Duodenal mucosa (tissue), 2 donors: ENCODE data around the gene FXYD5.

Experiments
- H3K27ac ChIP-seq: one replicate; pipeline ENCODE4 v1.7.0; 2013; ENCODE audit warnings: low read depth, low read length
- H3K27me3 ChIP-seq, 2 donors: one replicate each; pipeline ENCODE4 v1.7.0; 2013; ENCODE audit warnings: low read length in 2 of 2, control low read depth in 1 of 2; ENCODE audit not compliant: insufficient read depth in 2 of 2, control insufficient read depth in 1 of 2
- H3K36me3 ChIP-seq, 2 donors: one replicate each; pipeline ENCODE4 v1.7.0; 2013; ENCODE audit warnings: low read length in 2 of 2, control low read depth in 1 of 2; ENCODE audit not compliant: insufficient read depth in 2 of 2, control insufficient read depth in 1 of 2
- H3K4me1 ChIP-seq, 2 donors: one replicate each; pipeline ENCODE4 v1.7.0; 2013; ENCODE audit warnings: low read length in 2 of 2, control low read depth in 1 of 2; ENCODE audit not compliant: insufficient read depth in 2 of 2, control insufficient read depth in 1 of 2
- H3K4me3 ChIP-seq, 2 donors: one replicate each; pipeline ENCODE4 v1.7.0; 2013; ENCODE audit warnings: low read length in 2 of 2, low read depth in 1 of 2
- H3K9ac ChIP-seq, 2 donors: one replicate each; pipeline ENCODE4 v1.7.0; 2013; ENCODE audit warnings: low read length in 2 of 2, low read depth in 1 of 2
- H3K9me3 ChIP-seq, 2 donors: one replicate each; pipeline ENCODE4 v1.7.0; 2013; ENCODE audit warnings: low read length in 2 of 2, control low read depth in 1 of 2; ENCODE audit not compliant: control insufficient read depth in 1 of 2

FXYD5 gene

GRCh38 chr19:35212241-35212640, 57.7 kb downstream of the FXYD5 start:
- Histone ChIP-seq H3K27ac (no peak overlapping the region), H3K4me1 (peaks cover 19 to 26% of the 10 kb centered on the region in 2 donors), H3K9ac (no peak overlapping the region), H3K36me3 (no peaks in the 10 kb centered on the region), H3K27me3 (no peaks in the 10 kb centered on the region), H3K4me3 (no peak overlapping the region), H3K9me3 (peaks cover 0 to under 1% of the 10 kb centered on the region in 2 donors)

GRCh38 chr19:35213663-35214632, 59.4 kb downstream of the FXYD5 start:
- Histone ChIP-seq H3K4me3 (no peak overlapping the region), H3K27me3 (no peaks in the 10 kb centered on the region), H3K9me3 (peaks cover 4 to 5% of the 10 kb centered on the region in 2 donors), H3K4me1 (peaks cover 19 to 26% of the 10 kb centered on the region in 2 donors), H3K36me3 (no peaks in the 10 kb centered on the region), H3K27ac (peak overlapping the region; percentile 61), H3K9ac (peak overlapping the region; percentile 1 to 30)

GRCh38 chr19:35214766-35215422, 60.4 kb downstream of the FXYD5 start:
- Histone ChIP-seq H3K27me3 (no peaks in the 10 kb centered on the region), H3K9ac (no peak overlapping the region), H3K4me3 (no peak overlapping the region), H3K4me1 (peaks cover 19 to 26% of the 10 kb centered on the region in 2 donors), H3K9me3 (peaks cover 4 to 5% of the 10 kb centered on the region in 2 donors), H3K27ac (no peak overlapping the region), H3K36me3 (no peaks in the 10 kb centered on the region)

- Histone ChIP-seq H3K4me3 (no peak overlapping the region), H3K36me3 (no peaks in the 10 kb centered on the region), H3K4me1 (peaks cover 23 to 36% of the 10 kb centered on the region in 2 donors), H3K27ac (no peak overlapping the region), H3K27me3 (no peaks in the 10 kb centered on the region), H3K9me3 (peaks cover 4 to 5% of the 10 kb centered on the region in 2 donors), H3K9ac (no peak overlapping the region)
Observed at GRCh38 chr19:35216016-35216832, 61.7 kb downstream of the FXYD5 start.

GRCh38 chr19:35216833-35217648, 62.5 kb downstream of the FXYD5 start:
- no peaks in the 10 kb centered on the region for H3K36me3 ChIP-seq
- peaks cover 4 to 5% of the 10 kb centered on the region in 2 donors for H3K9me3 ChIP-seq
- no peak overlapping the region for H3K4me3 ChIP-seq
- peaks cover 22 to 28% of the 10 kb centered on the region in 2 donors for H3K4me1 ChIP-seq
- H3K27me3 ChIP-seq = no peaks in the 10 kb centered on the region
- H3K9ac ChIP-seq = no peak overlapping the region
- no peak overlapping the region for H3K27ac ChIP-seq

GRCh38 chr19:35217649-35217990, 63.1 kb downstream of the FXYD5 start:
- Histone ChIP-seq H3K36me3 (no peaks in the 10 kb centered on the region), H3K9ac (no peak overlapping the region), H3K4me3 (no peak overlapping the region), H3K27ac (no peak overlapping the region), H3K9me3 (peaks cover 4 to 5% of the 10 kb centered on the region in 2 donors), H3K27me3 (no peaks in the 10 kb centered on the region), H3K4me1 (peaks cover 19 to 25% of the 10 kb centered on the region in 2 donors)

- Histone ChIP-seq H3K36me3 (no peaks in the 10 kb centered on the region), H3K27me3 (no peaks in the 10 kb centered on the region), H3K9me3 (peaks cover 4 to 5% of the 10 kb centered on the region in 2 donors)
Observed at GRCh38 chr19:35219008-35219407, 64.5 kb downstream of the FXYD5 start.

More at GRCh38 chr19:35219008-35219407, 64.5 kb downstream of the FXYD5 start:
- Histone ChIP-seq H3K27ac (no peak overlapping the region), H3K9ac (no peak overlapping the region), H3K4me3 (no peak overlapping the region), H3K4me1 (peaks cover 15 to 16% of the 10 kb centered on the region in 2 donors)
